IgD-negative memory B cell (primary cell): ENCODE results near the gene USP11. TPM values are rescaled to one million over a fixed set of nuclear protein-coding genes. Genes with fewer than 3 reads are reported as not detected.

ENCODE experiments used
- H3K27ac Mint-ChIP-seq, 3 donors: one replicate each; pipeline ENCODE4 v1.8.0; 2020 to 2022; ENCODE audit warnings: mild to moderate bottlenecking in 3 of 3, mixed read lengths in 3 of 3, moderate library complexity in 1 of 3
- H3K27me3 Mint-ChIP-seq: one replicate; pipeline ENCODE4 v1.8.0; 2021; ENCODE audit warnings: mixed read lengths
- H3K36me3 Mint-ChIP-seq: one replicate; pipeline ENCODE4 v1.8.0; 2020; ENCODE audit warnings: mild to moderate bottlenecking, mixed read lengths
- H3K4me1 Mint-ChIP-seq, 3 donors: one replicate each; pipeline ENCODE4 v1.8.0; 2020 to 2022; ENCODE audit warnings: mixed read lengths in 3 of 3, mild to moderate bottlenecking in 1 of 3
- H3K4me3 Mint-ChIP-seq, 4 donors: one replicate each; pipeline ENCODE4 v1.8.0; 2020 to 2022; ENCODE audit warnings: mild to moderate bottlenecking in 4 of 4, mixed read lengths in 4 of 4, moderate library complexity in 3 of 4
- H3K9me3 Mint-ChIP-seq, 3 donors: one replicate each; pipeline ENCODE4 v1.8.0; 2020 to 2021; ENCODE audit warnings: mixed read lengths in 3 of 3, mild to moderate bottlenecking in 1 of 3
- polyA plus RNA-seq: library from polyadenylated mRNA; unstranded; fragments of 300-500 nt; fragmentation: Illumina TruSeq; gene quantifications from one replicate; pipeline ENCODE4 v1.2.3, GENCODE V29; 2021

USP11 gene
- polyA plus RNA-seq, result 68.6 TPM

GRCh38 chrX:47232803-47233332, at the start of gene USP11:
TSS of gene USP11 (plus strand) at chrX:47233009. CDS start at chrX:47233044, 35 bp downstream.
- peak within 1 kb of the TSS; percentile 86 to 100 (median 99) for H3K27ac Mint-ChIP-seq
- H3K4me1 Mint-ChIP-seq, result peaks cover 0 to 7% (median 5%) of the 10 kb centered on the region in 3 donors
- peaks cover 0 to 2% (median 0%) of the 10 kb centered on the region in 3 donors for H3K9me3 Mint-ChIP-seq
- no peaks in the 10 kb centered on the region for H3K27me3 Mint-ChIP-seq
- H3K36me3 Mint-ChIP-seq, result peaks cover 2% of the 10 kb centered on the region
- H3K4me3 Mint-ChIP-seq, result peak within 1 kb of the TSS; percentile 85 to 98 (median 96)

- Mint-ChIP-seq H3K9me3 (no peaks in the 10 kb centered on the region), H3K36me3 (peaks cover 2% of the 10 kb centered on the region), H3K27ac (peak overlapping the region in 1 of 3 donors; percentile 52), H3K27me3 (no peaks in the 10 kb centered on the region), H3K4me3 (no peak overlapping the region), H3K4me1 (peaks cover 0 to 7% (median 4%) of the 10 kb centered on the region in 3 donors)
These were observed 48.3 kb upstream of the USP11 start for GRCh38 chrX:47184486-47184885.

- H3K9me3 Mint-ChIP-seq, result no peaks in the 10 kb centered on the region
- no peak overlapping the region for H3K27ac Mint-ChIP-seq
- H3K4me1 Mint-ChIP-seq, result peaks cover 0 to 7% (median 4%) of the 10 kb centered on the region in 3 donors
- peaks cover 2% of the 10 kb centered on the region for H3K36me3 Mint-ChIP-seq
- no peak overlapping the region for H3K4me3 Mint-ChIP-seq
- no peaks in the 10 kb centered on the region for H3K27me3 Mint-ChIP-seq
These were observed 47.6 kb upstream of the USP11 start for GRCh38 chrX:47185241-47185640.

- H3K4me1 Mint-ChIP-seq, result peaks cover 3 to 13% (median 7%) of the 10 kb centered on the region in 3 donors
- H3K27ac Mint-ChIP-seq, result no peak overlapping the region
- no peak overlapping the region for H3K4me3 Mint-ChIP-seq
These were observed 46.6 kb upstream of the USP11 start for GRCh38 chrX:47186096-47186740.

GRCh38 chrX:47187106-47187677, 45.6 kb upstream of the USP11 start:
- Mint-ChIP-seq H3K27ac (no peak overlapping the region), H3K27me3 (no peaks in the 10 kb centered on the region), H3K4me3 (no peak overlapping the region)

More at GRCh38 chrX:47186096-47186740, 46.6 kb upstream of the USP11 start:
- no peaks in the 10 kb centered on the region for H3K27me3 Mint-ChIP-seq
- H3K9me3 Mint-ChIP-seq, result no peaks in the 10 kb centered on the region
- peaks cover 2% of the 10 kb centered on the region for H3K36me3 Mint-ChIP-seq

GRCh38 chrX:47189906-47190305, 42.9 kb upstream of the USP11 start:
- no peaks in the 10 kb centered on the region for H3K9me3 Mint-ChIP-seq
- H3K36me3 Mint-ChIP-seq, result no peaks in the 10 kb centered on the region
- no peak overlapping the region for H3K4me3 Mint-ChIP-seq
- H3K4me1 Mint-ChIP-seq, result peaks cover 22 to 32% (median 24%) of the 10 kb centered on the region in 3 donors
- no peaks in the 10 kb centered on the region for H3K27me3 Mint-ChIP-seq
- no peak overlapping the region for H3K27ac Mint-ChIP-seq

More at GRCh38 chrX:47187106-47187677, 45.6 kb upstream of the USP11 start:
- H3K36me3 Mint-ChIP-seq, result no peaks in the 10 kb centered on the region
- H3K9me3 Mint-ChIP-seq, result no peaks in the 10 kb centered on the region
- H3K4me1 Mint-ChIP-seq, result peaks cover 6 to 19% (median 8%) of the 10 kb centered on the region in 3 donors

- no peaks in the 10 kb centered on the region for H3K36me3 Mint-ChIP-seq
- H3K4me3 Mint-ChIP-seq, result peak overlapping the region; percentile 81 to 98 (median 92)
- H3K9me3 Mint-ChIP-seq, result no peaks in the 10 kb centered on the region
- H3K4me1 Mint-ChIP-seq, result peaks cover 26 to 33% (median 29%) of the 10 kb centered on the region in 3 donors
- no peaks in the 10 kb centered on the region for H3K27me3 Mint-ChIP-seq
- peak overlapping the region; percentile 89 to 96 (median 93) for H3K27ac Mint-ChIP-seq
These were observed 42.2 kb upstream of the USP11 start for GRCh38 chrX:47190445-47191269.

- Mint-ChIP-seq H3K36me3 (no peaks in the 10 kb centered on the region), H3K9me3 (no peaks in the 10 kb centered on the region), H3K4me1 (peaks cover 33 to 40% (median 35%) of the 10 kb centered on the region in 3 donors), H3K27me3 (no peaks in the 10 kb centered on the region), H3K27ac (peak overlapping the region; percentile 89 to 96 (median 93)), H3K4me3 (peak overlapping the region; percentile 81 to 98 (median 92))
These were observed 41.5 kb upstream of the USP11 start for GRCh38 chrX:47191331-47191730.

- Mint-ChIP-seq H3K27ac (peak overlapping the region; percentile 89 to 96 (median 93)), H3K4me1 (peaks cover 38 to 45% (median 41%) of the 10 kb centered on the region in 3 donors), H3K36me3 (no peaks in the 10 kb centered on the region), H3K27me3 (no peaks in the 10 kb centered on the region), H3K9me3 (no peaks in the 10 kb centered on the region), H3K4me3 (peak overlapping the region; percentile 81 to 98 (median 92))
These were observed 40.9 kb upstream of the USP11 start for GRCh38 chrX:47191806-47192401.

GRCh38 chrX:47193475-47194193, 39.2 kb upstream of the USP11 start, which contains the start of gene UBA1:
TSS of gene UBA1 (plus strand) at chrX:47193829. CDS start at chrX:47198803, 4,974 bp downstream.
- Mint-ChIP-seq H3K4me1 (peaks cover 41 to 45% (median 43%) of the 10 kb centered on the region in 3 donors), H3K27me3 (no peaks in the 10 kb centered on the region), H3K4me3 (peak within 1 kb of the TSS; percentile 81 to 100 (median 100)), H3K27ac (peak within 1 kb of the TSS; percentile 70 to 100 (median 99)), H3K9me3 (no peaks in the 10 kb centered on the region), H3K36me3 (no peaks in the 10 kb centered on the region)

- Mint-ChIP-seq H3K27me3 (no peaks in the 10 kb centered on the region), H3K4me3 (peak overlapping the region; percentile 81 to 100 (median 100)), H3K36me3 (no peaks in the 10 kb centered on the region), H3K27ac (peak overlapping the region; percentile 70 to 100 (median 99)), H3K9me3 (no peaks in the 10 kb centered on the region), H3K4me1 (peaks cover 38 to 45% (median 43%) of the 10 kb centered on the region in 3 donors)
These were observed 38.5 kb upstream of the USP11 start for GRCh38 chrX:47194194-47194787.

- Mint-ChIP-seq H3K36me3 (no peaks in the 10 kb centered on the region), H3K4me3 (peak overlapping the region in 3 of 4 donors; percentile 81 to 89 (median 87)), H3K27me3 (no peaks in the 10 kb centered on the region), H3K4me1 (peaks cover 32 to 43% (median 40%) of the 10 kb centered on the region in 3 donors), H3K9me3 (no peaks in the 10 kb centered on the region), H3K27ac (peak overlapping the region in 2 of 3 donors; percentile 70 to 90)
These were observed 36.7 kb upstream of the USP11 start for GRCh38 chrX:47196098-47196497.

GRCh38 chrX:47197526-47197925, 35.3 kb upstream of the USP11 start:
- Mint-ChIP-seq H3K9me3 (no peaks in the 10 kb centered on the region), H3K36me3 (peaks cover 5% of the 10 kb centered on the region), H3K4me1 (peaks cover 25 to 42% (median 37%) of the 10 kb centered on the region in 3 donors), H3K27me3 (no peaks in the 10 kb centered on the region), H3K4me3 (peak overlapping the region in 3 of 4 donors; percentile 42 to 81 (median 51)), H3K27ac (peak overlapping the region in 2 of 3 donors; percentile 53 to 70)
